Hepatocyte (in vitro differentiated cells): ENCODE measurements around the gene AGAP2. TPM values are rescaled to one million over a fixed set of nuclear protein-coding genes. Genes with fewer than 3 reads are reported as not detected.
A peak's percentile ranks its signal among the peaks of the same experiment; 100 is the strongest.

Source experiments
- DNase-seq: peaks from one replicate; pipeline ENCODE4 v3.0.0-alpha.2; 2016; ENCODE audit warnings: low spot score
- H2AFZ ChIP-seq: fragments of 200-600 bp; sonication (generic); 2 replicates; pipeline ENCODE4 v1.6.0; 2016; ENCODE audit warnings: antibody characterized with exemption, mild to moderate bottlenecking
- H3K27ac ChIP-seq: fragments of 200-600 bp; sonication (generic); 2 replicates; pipeline ENCODE4 v1.5.1; 2016; ENCODE audit warnings: mild to moderate bottlenecking
- H3K27me3 ChIP-seq: fragments of 200-600 bp; sonication (generic); 2 replicates; pipeline ENCODE4 v1.6.1; 2016
- H3K36me3 ChIP-seq: fragments of 200-600 bp; sonication (generic); replicated peaks from 2 replicates; pipeline ENCODE4 v1.5.1; 2016; ENCODE audit warnings: low read depth; ENCODE audit not compliant: insufficient read depth
- H3K4me1 ChIP-seq: fragments of 200-600 bp; sonication (generic); 2 replicates; pipeline ENCODE4 v1.5.1; 2016; ENCODE audit warnings: mild to moderate bottlenecking, moderate library complexity; ENCODE audit not compliant: insufficient read depth
- H3K4me2 ChIP-seq: fragments of 200-600 bp; sonication (generic); 2 replicates; pipeline ENCODE4 v1.6.0; 2016
- H3K4me3 ChIP-seq: fragments of 200-600 bp; sonication (generic); 2 replicates; pipeline ENCODE4 v1.5.1; 2016; ENCODE audit warnings: mild to moderate bottlenecking
- H3K79me2 ChIP-seq: fragments of 200-600 bp; sonication (generic); 2 replicates; pipeline ENCODE4 v1.6.0; 2017; ENCODE audit warnings: mild to moderate bottlenecking
- H3K9me2 ChIP-seq: fragments of 200-600 bp; sonication (generic); replicated peaks from 2 replicates; pipeline ENCODE4 v1.6.0; 2017; ENCODE audit warnings: mild to moderate bottlenecking; ENCODE audit not compliant: insufficient read depth
- H3K9me3 ChIP-seq: fragments of 200-600 bp; sonication (generic); 2 replicates; pipeline ENCODE4 v1.5.1; 2016; ENCODE audit warnings: low read depth, mild to moderate bottlenecking
- H4K20me1 ChIP-seq: fragments of 200-600 bp; sonication (generic); 2 replicates; pipeline ENCODE4 v1.6.0; 2016; ENCODE audit warnings: mild to moderate bottlenecking; ENCODE audit not compliant: insufficient read depth, poor library complexity, severe bottlenecking
- EZH2 ChIP-seq: fragments of 200-600 bp; sonication (generic); IDR thresholded peaks from 2 replicates; pipeline ENCODE4 v1.6.1; 2016; ENCODE audit warnings: antibody characterized with exemption, mild to moderate bottlenecking, borderline replicate concordance
- EZH2phosphoT487 ChIP-seq: fragments of 200-600 bp; sonication (generic); IDR thresholded peaks from one replicate; pipeline ENCODE4 v1.6.1; 2018; ENCODE audit warnings: antibody characterized with exemption, mild to moderate bottlenecking, low read depth, moderate library complexity; ENCODE audit not compliant: unreplicated experiment, severe bottlenecking
- WGBS: methylation state at CpG from one replicate; pipeline ENCODE4 v1.1.6; 2016; ENCODE audit warnings: low lambda C conversion rate; ENCODE audit errors: missing lambda C conversion rate; 5-methylcytosine and 5-hydroxymethylcytosine counted together
- polyA plus RNA-seq: library from polyadenylated mRNA; unstranded; fragments of >200 nt; fragmentation: Nextera tagmentation; extraction: Ambion mirVana; gene quantifications from 2 replicates; pipeline ENCODE4 v1.2.1, GENCODE V29; 2016
- total RNA-seq: library from RNA; depleted of rRNA; stranded (reverse); fragments of >200 nt; gene quantifications from 2 replicates; pipeline ENCODE4 v1.2.3, GENCODE V29; 2014
- TF ChIP-seq, protein P1 (sequence below): fragments of 200-600 bp; sonication (generic); IDR thresholded peaks from 2 replicates; pipeline ENCODE4 v1.5.1; 2016; ENCODE audit warnings: antibody characterized with exemption, mild to moderate bottlenecking; ENCODE audit not compliant: poor library complexity

The AGAP2 gene
- total and polyA plus RNA-seq, 2 experiments from 2014 or later: 0.04 to 0.33 TPM

- H4K20me1 ChIP-seq: no peaks in the 10 kb centered on the region
- 6% methylated on average over 49 of the region's 67 CpGs for WGBS
- H3K9me2 ChIP-seq: no peaks in the 10 kb centered on the region
- H3K4me1 ChIP-seq: peaks cover 5% of the 10 kb centered on the region
- peak within 1 kb of the TSS; percentile 90 for H3K27ac ChIP-seq
- H3K79me2 ChIP-seq: peaks cover 14% of the 10 kb centered on the region
- DNase-seq: peak; percentile 70
- peak within 1 kb of the TSS; percentile 90 for H2AFZ ChIP-seq
- peak within 1 kb of the TSS; percentile 63 for H3K4me3 ChIP-seq
- no peaks in the 10 kb centered on the region for H3K9me3 ChIP-seq
- no peaks in the 10 kb centered on the region for H3K36me3 ChIP-seq
- TF ChIP-seq, protein P1, sequence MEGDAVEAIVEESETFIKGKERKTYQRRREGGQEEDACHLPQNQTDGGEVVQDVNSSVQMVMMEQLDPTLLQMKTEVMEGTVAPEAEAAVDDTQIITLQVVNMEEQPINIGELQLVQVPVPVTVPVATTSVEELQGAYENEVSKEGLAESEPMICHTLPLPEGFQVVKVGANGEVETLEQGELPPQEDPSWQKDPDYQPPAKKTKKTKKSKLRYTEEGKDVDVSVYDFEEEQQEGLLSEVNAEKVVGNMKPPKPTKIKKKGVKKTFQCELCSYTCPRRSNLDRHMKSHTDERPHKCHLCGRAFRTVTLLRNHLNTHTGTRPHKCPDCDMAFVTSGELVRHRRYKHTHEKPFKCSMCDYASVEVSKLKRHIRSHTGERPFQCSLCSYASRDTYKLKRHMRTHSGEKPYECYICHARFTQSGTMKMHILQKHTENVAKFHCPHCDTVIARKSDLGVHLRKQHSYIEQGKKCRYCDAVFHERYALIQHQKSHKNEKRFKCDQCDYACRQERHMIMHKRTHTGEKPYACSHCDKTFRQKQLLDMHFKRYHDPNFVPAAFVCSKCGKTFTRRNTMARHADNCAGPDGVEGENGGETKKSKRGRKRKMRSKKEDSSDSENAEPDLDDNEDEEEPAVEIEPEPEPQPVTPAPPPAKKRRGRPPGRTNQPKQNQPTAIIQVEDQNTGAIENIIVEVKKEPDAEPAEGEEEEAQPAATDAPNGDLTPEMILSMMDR: no peak
- TF ChIP-seq EZH2phosphoT487 (no peak), EZH2 (no peak)
- peak within 1 kb of the TSS; percentile 91 for H3K4me2 ChIP-seq
- peaks cover 3% of the 10 kb centered on the region for H3K27me3 ChIP-seq
These were observed 34.1 kb upstream of the AGAP2 start, which contains the start of gene EEF1AKMT3 for GRCh38 chr12:57772429-57773322. Gene EEF1AKMT3 (plus strand): TSS chr12:57772614. CDS start chr12:57772725, 111 bp downstream.

DNA sequence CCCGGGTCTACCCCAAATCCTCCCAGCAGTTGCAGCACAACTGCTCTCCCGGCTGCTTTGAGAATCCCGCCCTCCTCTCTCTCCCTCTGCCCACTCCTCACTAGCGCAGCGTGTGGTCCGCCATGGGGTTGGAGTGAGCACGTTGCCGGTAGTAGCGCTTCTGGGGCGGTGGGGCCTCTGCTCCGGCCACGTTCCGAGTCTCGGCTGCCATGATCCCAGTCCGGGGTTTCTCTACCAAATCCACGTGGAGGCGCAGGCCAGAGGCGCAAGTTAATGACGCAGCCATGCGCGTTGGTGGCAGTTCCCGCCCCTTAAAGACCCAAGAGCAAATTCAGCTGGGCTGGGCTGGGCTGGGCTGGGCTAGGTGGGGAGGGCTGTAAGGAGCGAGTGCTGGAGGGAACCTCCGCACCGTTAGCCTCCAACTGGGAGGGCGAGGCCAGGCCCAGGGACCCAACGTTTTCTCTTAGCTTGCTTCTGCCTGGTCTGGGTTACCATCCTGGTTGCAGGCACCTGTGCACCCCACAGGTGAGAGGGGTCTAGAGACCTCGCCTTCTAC is 33.4 kb upstream of the AGAP2 start, which contains the start of gene METTL1:
METTL1 (minus strand) TSS at position 233 of the 556 bp plus-strand sequence; CDS start at position 211, 22 bp downstream.
- peak within 1 kb of the TSS; percentile 63 for H3K4me3 ChIP-seq
- peaks cover 14% of the 10 kb centered on the region for H3K79me2 ChIP-seq
- H3K36me3 ChIP-seq: no peaks in the 10 kb centered on the region
- H3K4me2 ChIP-seq: peak within 1 kb of the TSS; percentile 91
- WGBS: under 1% methylated on average over 28 of the region's 28 CpGs
- TF ChIP-seq EZH2phosphoT487: no peak
- TF ChIP-seq, protein P1: no peak
- no peak for TF ChIP-seq EZH2
- peak within 1 kb of the TSS; percentile 90 for H3K27ac ChIP-seq
- H4K20me1 ChIP-seq: no peaks in the 10 kb centered on the region
- H3K9me3 ChIP-seq: no peaks in the 10 kb centered on the region
- peaks cover 9% of the 10 kb centered on the region for H3K4me1 ChIP-seq
- no peaks in the 10 kb centered on the region for H3K9me2 ChIP-seq
- peak; percentile 96 for DNase-seq
- H3K27me3 ChIP-seq: peaks cover 10% of the 10 kb centered on the region
- H2AFZ ChIP-seq: peak within 1 kb of the TSS; percentile 90

GRCh38 chr12:57771236-57771872 is 32.8 kb upstream of the AGAP2 start:
- Histone ChIP-seq H2AFZ (peak overlapping the region; percentile 53), H3K9me3 (no peaks in the 10 kb centered on the region), H3K27me3 (peaks cover 16% of the 10 kb centered on the region), H3K36me3 (no peaks in the 10 kb centered on the region), H3K4me2 (peak overlapping the region; percentile 91), H4K20me1 (no peaks in the 10 kb centered on the region), H3K79me2 (peaks cover 14% of the 10 kb centered on the region), H3K4me3 (peak overlapping the region; percentile 56), H3K9me2 (no peaks in the 10 kb centered on the region), H3K27ac (peak overlapping the region; percentile 90), H3K4me1 (peaks cover 15% of the 10 kb centered on the region)
- 6% methylated on average over 16 of the region's 16 CpGs for WGBS
- peak; percentile 93 for DNase-seq
- TF ChIP-seq, protein P1: no peak
- TF ChIP-seq EZH2 (no peak), EZH2phosphoT487 (no peak)
